ENCODE measurements around the gene PTRH1.

The PTRH1 gene

DNA sequence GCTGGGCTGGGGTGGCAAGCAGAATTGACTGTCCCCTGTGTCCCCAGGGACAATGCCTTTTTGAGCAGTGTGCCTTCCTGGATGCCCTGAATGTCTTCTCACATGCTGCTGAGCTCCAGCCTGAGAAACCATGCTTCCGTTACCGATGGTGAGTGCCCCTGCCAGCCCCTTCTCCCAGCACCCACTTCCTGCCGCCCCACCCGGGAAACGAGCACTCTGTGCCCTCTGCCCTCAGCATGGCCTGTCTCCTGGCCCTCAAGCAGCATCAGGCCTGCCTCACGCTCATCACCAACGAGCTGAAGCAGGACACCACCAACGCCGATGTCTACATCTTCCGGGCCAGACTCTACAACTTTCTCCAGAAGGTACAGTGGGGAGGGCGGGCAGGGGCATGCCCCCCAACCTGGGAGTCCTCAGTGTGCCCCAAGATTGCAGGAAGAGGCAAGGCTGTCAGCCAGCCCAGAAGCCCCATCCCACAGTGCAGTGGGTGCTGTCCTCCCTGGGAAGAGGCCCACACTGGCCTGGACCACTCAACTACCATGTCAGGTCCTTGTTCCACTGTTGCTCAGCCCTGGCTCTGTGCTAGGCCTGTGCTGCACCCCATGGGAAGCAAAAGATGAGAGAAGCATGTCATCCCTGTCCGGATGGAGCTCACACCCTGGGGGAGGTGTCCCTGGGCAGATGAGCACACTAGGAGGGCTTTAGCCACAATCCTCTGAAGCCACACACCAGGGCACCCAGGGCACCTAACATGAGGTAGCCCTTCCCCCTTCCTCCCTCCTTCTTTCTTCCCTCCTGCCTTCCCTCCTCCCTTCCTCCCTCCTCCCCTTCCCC, 4.8 kb upstream of the PTRH1 start:
- no peak for DNase-seq (ENCODE audit: low spot score)

- peak; percentile 38 for DNase-seq (ENCODE audit: low spot score)
Observed at GRCh38 chr9:127717766-127718165, 2.3 kb upstream of the PTRH1 start.

- no peak for DNase-seq (ENCODE audit: low spot score)
Observed at GRCh38 chr9:127716412-127716811, 949 bp upstream of the PTRH1 start.

DNA sequence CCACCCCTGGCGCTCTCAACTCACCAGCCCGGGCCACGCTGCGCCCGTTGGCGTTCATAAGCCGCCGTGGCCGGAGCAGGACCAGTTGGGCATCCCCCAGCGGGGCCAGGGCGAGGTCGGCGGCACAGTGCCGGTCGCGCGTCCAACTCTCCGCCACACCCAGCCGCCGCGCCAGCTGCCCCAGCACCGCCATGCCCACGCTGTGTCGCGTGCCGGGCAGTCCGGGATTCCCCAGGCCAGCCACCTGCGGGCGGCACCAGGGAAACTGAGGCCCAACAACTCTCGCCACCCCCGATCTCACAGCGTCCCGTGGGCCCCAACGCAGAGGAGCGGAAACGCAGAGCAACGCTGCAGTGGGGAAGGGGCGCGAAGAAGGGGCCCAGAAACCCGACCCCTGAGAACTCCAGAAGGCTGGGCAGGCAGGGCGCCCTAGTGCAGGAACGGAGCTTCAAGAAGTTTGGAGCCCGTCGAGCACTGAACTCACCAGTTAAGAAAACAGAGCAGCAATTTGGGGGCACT, 453 bp downstream of the PTRH1 start:
- no peak for DNase-seq (ENCODE audit: low spot score)

- no peak for DNase-seq (ENCODE audit: low spot score)
Observed at GRCh38 chr9:127714020-127714750, 1.3 kb downstream of the PTRH1 start.

DNA sequence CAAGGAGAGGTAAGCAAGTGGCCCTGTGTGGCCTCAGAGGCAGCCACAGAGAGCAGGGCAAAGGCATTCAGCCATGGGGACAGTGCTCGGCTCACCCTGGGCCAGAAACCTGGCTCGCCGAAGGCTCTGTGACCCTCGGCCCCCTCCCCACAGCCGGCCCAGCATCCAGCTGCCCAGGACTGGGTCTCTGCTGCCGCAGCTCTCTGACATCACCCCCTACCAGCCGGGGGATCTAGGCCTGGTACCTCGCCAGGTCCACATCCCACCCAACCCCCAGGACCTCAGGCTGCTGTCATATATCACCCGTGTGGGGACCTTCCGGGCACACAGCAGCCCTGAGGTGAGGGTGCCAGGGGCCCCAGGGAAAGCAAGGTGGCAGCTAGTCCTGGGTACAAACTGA, 2.6 kb downstream of the PTRH1 start:
- DNase-seq (ENCODE audit: low spot score): no peak

DNA sequence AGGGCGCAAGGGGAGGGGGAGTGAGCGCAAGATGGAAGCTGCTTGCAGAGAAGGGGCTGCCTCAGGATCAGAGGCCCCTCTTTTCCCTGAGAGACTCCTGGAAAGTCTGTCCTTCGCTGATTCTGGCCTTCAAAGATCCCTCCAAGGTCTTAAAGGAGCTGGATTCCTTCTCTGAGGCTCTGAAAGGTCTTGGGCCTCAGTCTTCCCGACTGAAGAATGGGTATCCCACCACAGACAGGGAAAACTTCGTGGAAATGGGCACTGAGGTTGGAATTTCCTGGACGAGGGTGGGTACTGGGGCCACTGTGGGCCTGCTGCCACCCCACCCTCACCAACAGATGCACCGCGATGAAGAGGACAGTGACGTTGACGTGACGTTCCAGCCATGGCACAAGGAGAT, 3.1 kb downstream of the PTRH1 start:
- DNase-seq (ENCODE audit: low spot score): no peak

GRCh38 chr9:127711831-127712274, 3.6 kb downstream of the PTRH1 start:
- DNase-seq (ENCODE audit: low spot score): no peak

DNA sequence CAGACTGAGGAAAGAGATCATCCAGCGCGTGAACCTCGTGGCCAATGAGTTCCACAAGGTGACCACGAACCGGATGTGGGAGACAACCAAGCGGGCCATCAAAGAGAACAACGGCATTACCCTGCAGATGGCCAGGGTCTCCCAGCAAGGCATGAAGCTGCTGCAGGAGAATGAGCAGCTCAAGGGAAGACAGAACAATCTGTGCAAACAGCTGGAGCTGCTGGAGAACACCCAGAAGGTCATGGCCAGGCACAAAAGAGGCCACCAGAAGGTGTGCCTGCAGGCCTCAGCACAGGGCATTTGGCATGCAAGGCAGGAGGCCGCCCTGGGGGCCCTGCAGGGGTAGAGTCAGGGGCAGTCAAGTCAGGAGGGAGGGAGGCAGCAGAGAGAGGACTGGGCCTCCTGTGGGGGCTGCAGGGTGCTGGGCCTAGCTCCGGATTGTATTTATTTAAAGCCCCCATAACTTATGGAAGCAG, 4.2 kb downstream of the PTRH1 start:
- DNase-seq (ENCODE audit: low spot score): no peak

- DNase-seq (ENCODE audit: low spot score): no peak
Observed at GRCh38 chr9:127710204-127710783, 5.2 kb downstream of the PTRH1 start.

- no peak for DNase-seq (ENCODE audit: low spot score)
Observed at GRCh38 chr9:127708952-127709587, 6.4 kb downstream of the PTRH1 start.

GRCh38 chr9:127707766-127708165, 7.7 kb downstream of the PTRH1 start:
- DNase-seq (ENCODE audit: low spot score): no peak

DNA sequence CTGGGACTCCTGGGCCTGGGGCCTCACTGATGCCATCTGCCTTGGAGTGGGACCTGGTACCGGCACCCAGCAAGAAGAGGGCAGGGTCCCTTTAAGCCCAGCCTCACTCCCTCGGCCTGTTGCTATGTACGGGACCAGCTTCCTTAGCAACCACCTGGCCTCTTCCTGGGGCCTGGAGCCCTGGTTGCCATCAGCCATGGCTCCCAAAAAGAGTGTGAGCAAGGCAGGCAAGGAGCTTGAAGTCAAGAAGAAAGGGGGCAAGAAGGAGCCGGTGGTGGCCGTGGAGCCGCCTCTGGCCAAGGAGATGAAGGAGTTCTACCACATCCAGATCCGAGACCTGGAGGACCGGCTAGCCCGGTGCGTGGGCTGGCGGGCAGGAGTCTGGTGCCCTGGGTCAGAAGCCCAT, 8.6 kb downstream of the PTRH1 start, which contains the start of gene CFAP157:
TSS of gene CFAP157 (plus strand) at position 153 of the 406 bp plus-strand sequence. CDS start at position 197, 44 bp downstream.
- no peak for DNase-seq (ENCODE audit: low spot score)

- no peak for DNase-seq (ENCODE audit: low spot score)
Observed at GRCh38 chr9:127705577-127706379, 9.7 kb downstream of the PTRH1 start.

- DNase-seq (ENCODE audit: low spot score): no peak
Observed at GRCh38 chr9:127703289-127703946, 12.0 kb downstream of the PTRH1 start.

DNA sequence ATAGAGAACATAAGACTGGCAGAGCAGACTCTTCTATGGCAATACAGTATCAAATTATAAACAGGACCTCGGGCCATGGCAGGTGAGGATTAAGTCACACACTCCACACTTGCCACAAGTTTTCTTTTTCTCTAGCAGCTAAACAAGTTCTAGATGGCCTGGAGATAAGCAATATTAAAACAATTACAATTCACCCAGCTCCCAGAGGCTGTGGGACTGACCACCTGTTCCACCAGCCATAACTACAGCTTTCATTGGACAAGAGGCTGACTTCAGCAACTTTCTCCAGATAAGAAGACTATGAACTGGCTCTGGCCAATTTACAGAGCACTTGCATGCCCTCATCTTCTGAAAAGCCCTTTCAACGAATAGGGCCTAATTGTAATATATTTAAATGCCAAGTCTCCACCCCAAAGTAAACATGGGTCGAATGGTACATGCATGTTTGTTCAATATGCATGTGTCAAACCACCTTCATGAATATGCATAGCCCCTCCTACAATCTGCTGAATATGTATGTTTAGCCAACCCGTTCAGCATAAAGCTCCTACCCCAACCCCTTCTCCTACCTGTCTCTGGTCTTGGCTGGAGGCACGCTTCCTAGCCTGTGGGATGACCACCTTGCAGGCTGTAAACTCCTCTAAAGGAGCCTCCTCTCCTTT, 14.7 kb downstream of the PTRH1 start:
- DNase-seq (ENCODE audit: low spot score): no peak

DNA sequence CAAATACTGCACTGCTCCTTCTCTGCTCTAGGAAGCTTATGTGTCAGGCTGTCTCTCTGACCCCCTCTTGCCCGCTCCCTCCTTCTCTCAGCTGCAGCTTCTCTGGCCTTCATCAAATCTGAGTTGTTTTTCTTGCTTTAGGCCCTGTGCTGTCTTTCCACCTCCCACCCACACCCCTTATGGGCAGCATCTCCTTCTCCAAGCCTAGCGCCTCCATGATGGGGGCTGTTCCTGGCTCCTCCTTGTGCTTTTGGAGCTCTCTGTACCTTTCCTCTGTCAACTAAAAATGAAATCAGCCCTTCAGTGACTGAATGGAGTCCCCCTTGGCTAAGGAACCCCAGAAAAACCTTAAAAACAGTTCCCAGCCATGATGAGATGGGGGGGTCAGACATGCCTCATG, 15.3 kb downstream of the PTRH1 start:
- no peak for DNase-seq (ENCODE audit: low spot score)

- DNase-seq (ENCODE audit: low spot score): peak; percentile 98
Observed at GRCh38 chr9:127698985-127699670, 16.3 kb downstream of the PTRH1 start.

DNA sequence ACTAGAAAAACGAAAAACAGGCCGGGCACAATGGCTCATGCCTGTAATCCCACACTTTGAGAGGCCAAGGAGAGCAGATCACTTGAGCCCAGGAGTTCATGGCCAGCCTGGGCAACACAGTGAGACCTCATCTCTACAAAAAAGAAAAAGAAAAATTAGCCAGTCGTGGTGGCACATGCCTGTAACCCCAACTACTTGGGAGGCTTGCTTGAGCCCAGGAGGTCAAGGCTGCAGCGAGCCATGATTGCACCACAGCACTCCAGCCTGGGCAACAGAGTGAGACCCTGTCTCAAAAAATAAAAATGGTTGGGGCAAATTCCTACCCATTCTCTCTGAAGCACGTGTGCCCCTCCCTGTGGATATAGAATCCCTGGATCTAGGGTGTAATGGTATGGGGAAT, 17.1 kb downstream of the PTRH1 start:
- DNase-seq (ENCODE audit: low spot score): no peak
